ENCODE measurements around the gene IL23A.

Gene IL23A

GRCh38 chr12:56359851-56360767, 21.4 kb downstream of the IL23A start, which contains the start of gene STAT2:
TSS of gene STAT2 (minus strand) at chr12:56360107. CDS start at chr12:56356571, 3,536 bp downstream.
- peak; percentile 77 for DNase-seq (ENCODE audit: insufficient read length, low spot score)
- FAIRE-seq = peak; percentile 99

GRCh38 chr12:56361487-56362129, 22.9 kb downstream of the IL23A start:
- FAIRE-seq = no peak

GRCh38 chr12:56362130-56363059, 23.7 kb downstream of the IL23A start, which contains the start of gene APOF:
TSS of gene APOF (minus strand) at chr12:56362857. CDS start at chr12:56362745, 112 bp downstream.
- no peak for FAIRE-seq
- no peak for DNase-seq (ENCODE audit: insufficient read length, low spot score)

More at GRCh38 chr12:56361487-56362129, 22.9 kb downstream of the IL23A start:
- DNase-seq (ENCODE audit: insufficient read length, low spot score) = no peak

- DNase-seq (ENCODE audit: insufficient read length, low spot score) (no peak), FAIRE-seq (no peak)
Observed at GRCh38 chr12:56366948-56367347, 28.3 kb downstream of the IL23A start.

GRCh38 chr12:56373515-56373914, 34.8 kb downstream of the IL23A start:
- FAIRE-seq (no peak), DNase-seq (ENCODE audit: insufficient read length, low spot score) (no peak)

DNA sequence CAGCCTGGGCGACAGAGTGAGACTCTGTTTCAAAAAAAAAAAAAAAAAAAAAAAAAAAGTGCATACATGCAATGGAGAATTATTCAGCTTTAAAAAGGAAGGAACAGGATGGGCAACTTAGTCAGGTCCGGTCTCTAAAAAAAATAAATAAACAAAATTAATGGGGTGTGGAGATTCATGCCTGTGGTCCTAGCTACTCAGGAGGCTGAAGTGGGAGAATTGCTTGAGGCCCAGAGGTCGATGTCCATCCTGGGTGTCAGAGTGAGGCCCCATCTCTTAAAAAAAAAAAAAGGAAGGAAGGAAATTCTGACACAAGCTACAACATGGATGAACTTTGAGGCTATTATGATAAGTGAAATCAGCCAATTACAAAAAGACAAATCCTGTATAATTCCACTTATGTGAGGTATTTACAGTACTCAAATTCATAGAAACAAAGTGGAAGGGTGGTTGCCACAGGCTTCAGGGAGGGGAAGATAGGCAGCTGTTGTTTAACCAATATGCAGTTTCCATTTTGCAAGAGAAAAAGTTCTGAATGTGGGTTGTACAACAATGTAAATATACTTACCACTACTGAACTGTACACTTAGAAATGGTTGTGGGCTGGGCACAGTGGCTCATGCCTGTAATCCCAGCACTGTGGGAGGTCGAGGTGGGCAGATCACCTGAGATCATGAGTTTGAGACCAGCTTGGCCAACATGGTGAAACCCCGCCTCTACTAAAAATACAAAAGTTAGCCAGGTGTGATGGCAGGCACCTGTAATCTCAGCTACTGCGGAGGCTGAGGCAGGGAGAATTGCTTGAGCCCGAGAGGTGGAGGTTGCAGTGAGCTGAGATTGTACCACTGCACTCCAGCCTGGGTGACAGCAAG, 36.3 kb downstream of the IL23A start:
- DNase-seq (ENCODE audit: insufficient read length, low spot score) = no peak
- peak; percentile 80 for FAIRE-seq

GRCh38 chr12:56375598-56376434, 37.1 kb downstream of the IL23A start:
- FAIRE-seq = peak; percentile 60
- DNase-seq (ENCODE audit: insufficient read length, low spot score) = no peak

DNA sequence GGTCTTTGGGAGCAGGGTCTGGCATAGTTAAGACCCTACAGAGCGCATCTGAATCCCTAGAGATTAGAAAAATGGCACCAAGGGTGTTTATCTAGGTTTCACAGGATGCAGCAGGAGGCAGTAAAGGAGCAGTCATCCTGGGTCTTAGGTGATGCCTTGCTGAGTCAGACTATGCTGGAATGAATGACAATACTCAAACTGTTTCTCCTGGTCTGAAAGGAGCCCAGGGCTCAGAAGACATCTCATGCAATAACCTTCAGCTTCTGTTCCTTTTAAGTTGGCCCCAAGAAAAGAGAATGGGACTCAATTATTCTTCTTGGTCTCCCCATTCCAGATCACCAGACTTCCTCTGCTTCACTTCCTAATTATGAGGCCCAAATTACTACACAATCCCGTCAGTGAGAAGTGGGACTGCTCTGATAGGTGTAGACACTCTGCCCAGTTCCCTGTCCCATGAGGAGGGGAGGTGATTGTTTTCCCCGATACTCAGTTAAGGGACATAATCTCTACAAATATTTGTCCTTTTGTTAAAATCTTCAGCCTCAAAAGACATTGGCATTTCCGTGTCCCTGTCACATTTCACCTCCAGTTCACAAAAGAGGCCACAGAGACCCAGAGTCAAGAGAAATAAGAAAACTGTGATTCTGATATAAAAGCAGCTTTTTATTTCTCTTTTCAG, 38.8 kb downstream of the IL23A start:
- FAIRE-seq = peak; percentile 70

DNA sequence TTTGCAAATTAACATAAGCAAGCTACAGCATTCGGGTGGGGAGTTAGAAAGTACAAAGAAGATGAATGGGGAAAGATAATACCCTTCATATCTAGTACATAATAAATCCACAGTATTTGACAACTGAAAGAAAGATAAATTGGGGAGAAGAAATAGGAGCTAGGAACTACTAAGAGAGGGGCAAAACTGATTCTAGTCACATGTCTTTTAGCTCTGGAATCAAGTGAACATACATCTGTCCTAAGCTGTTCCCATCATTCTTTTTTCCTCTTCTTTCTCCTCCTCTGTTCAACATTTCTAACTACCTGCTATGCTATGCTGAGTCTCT, 39.3 kb downstream of the IL23A start:
- DNase-seq (ENCODE audit: insufficient read length, low spot score) (no peak), FAIRE-seq (no peak)

More for the DNA sequence above, 38.8 kb downstream of the IL23A start:
- no peak for DNase-seq (ENCODE audit: insufficient read length, low spot score)

GRCh38 chr12:56382611-56383010, 43.9 kb downstream of the IL23A start:
- no peak for DNase-seq (ENCODE audit: insufficient read length, low spot score)
- FAIRE-seq = no peak

- no peak for FAIRE-seq
- no peak for DNase-seq (ENCODE audit: insufficient read length, low spot score)
Observed at GRCh38 chr12:56385873-56386272, 47.2 kb downstream of the IL23A start.

DNA sequence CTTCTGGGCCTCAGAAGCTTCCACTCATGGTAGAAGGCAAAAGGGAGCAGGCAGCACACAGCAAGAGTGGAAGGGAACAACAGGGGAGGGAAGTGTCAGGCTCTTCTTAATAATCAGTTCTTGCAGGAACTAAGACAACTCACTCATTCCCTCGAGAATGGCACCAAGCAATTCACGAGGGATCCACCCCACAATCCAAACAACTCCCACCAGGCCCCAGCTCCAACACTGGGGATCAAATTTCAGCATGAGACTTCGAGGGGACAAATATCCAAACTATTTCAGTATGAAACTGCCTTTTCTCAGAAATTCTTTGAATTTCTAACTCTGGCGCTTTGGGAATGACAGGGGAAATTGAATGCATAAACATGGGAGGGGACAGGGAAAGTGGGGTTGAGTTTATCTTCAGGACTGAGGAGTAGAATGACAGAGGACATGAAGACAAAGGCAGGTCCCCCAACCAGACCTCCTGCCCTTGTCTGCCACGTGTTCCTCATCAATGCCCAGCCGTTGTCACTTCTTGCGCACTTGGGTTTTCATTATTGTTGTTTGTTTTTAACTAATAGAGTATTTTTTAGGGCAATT, 48.6 kb downstream of the IL23A start:
- no peak for DNase-seq (ENCODE audit: insufficient read length, low spot score)

GRCh38 chr12:56389412-56389811, 50.7 kb downstream of the IL23A start:
- no peak for DNase-seq (ENCODE audit: insufficient read length, low spot score)
- no peak for FAIRE-seq

More for the DNA sequence above, 48.6 kb downstream of the IL23A start:
- FAIRE-seq = no peak

All from GM19239 (cell line).